HCT116 (cell line): ENCODE data around the gene PCSK2. TPM values are rescaled to one million over a fixed set of nuclear protein-coding genes. Genes with fewer than 3 reads are reported as not detected.

Source experiments
- ATAC-seq: fragments of 200-7000 bp; cut with Tn5 transposase; 2 replicates; pipeline ENCODE4 v1.9.1; 2020; ENCODE audit warnings: mild to moderate bottlenecking, moderate library complexity
- BruUV-seq: library from RNA; stranded (reverse); fragments of 400-500 nt; replicated peaks from 2 replicates; lab custom pipeline; 2021; lab: Mats Ljungman, UMichigan
- CTCF ChIA-PET: fragments of 300-600 bp; sonication (Branson Sonifier 250); formaldehyde crosslinking; loops from one replicate; lab custom pipeline; 2021; ENCODE audit warnings: antibody characterized with exemption; lab: Charles Lee
- POLR2A ChIA-PET: fragments of 300-600, 350-600 bp; sonication (Branson Sonifier 250); formaldehyde crosslinking; loops from one replicate; lab custom pipeline; 2021; ENCODE audit warnings: antibody characterized with exemption; lab: Charles Lee
- RAD21 ChIA-PET, 2 experiments: fragments of 300-600 bp; sonication (Branson Sonifier 250); formaldehyde crosslinking; loops; one replicate each; lab custom pipeline; 2023; ENCODE audit warnings: low total read pairs in 2 of 2; ENCODE audit not compliant: uncharacterized antibody in 2 of 2, unreplicated experiment in 2 of 2, low non-redundant PET in 1 of 2; lab: Charles Lee
- DNase-seq: peaks from one replicate; pipeline ENCODE4 v3.0.0-alpha.2; 2010; ENCODE audit warnings: low read depth, low spot score
- H2AFZ ChIP-seq: fragments of 200-600 bp; shearing (Covaris generic), sonication (generic); 2 replicates; pipeline ENCODE4 v1.6.1; 2017; ENCODE audit warnings: low read depth, mixed run types, mixed read lengths, antibody characterized with exemption, low read length; ENCODE audit not compliant: poor library complexity, severe bottlenecking
- H3K27ac ChIP-seq: 2 replicates; pipeline ENCODE4 v1.5.1; 2012; ENCODE audit warnings: low read depth, low read length
- H3K27me3 ChIP-seq: fragments of 200-600 bp; sonication (generic); 2 replicates; pipeline ENCODE4 v1.6.1; 2016; ENCODE audit warnings: mixed run types, low read length, mixed read lengths; ENCODE audit not compliant: insufficient read depth
- H3K36me3 ChIP-seq, 2 experiments: fragments of 200-500 bp in 1 of 2; fragments of 200-600 bp in 1 of 2; sonication (Bioruptor generic) in 1 of 2; sonication (generic) in 1 of 2; 2 replicates each; pipeline versions ENCODE4 v1.5.1 to v1.6.1; 2014 to 2016; ENCODE audit warnings: low read length in 2 of 2, inconsistent platforms in 1 of 2, mixed read lengths in 1 of 2, mixed run types in 1 of 2; ENCODE audit not compliant: insufficient read depth in 2 of 2, control insufficient read depth in 1 of 2
- H3K4me1 ChIP-seq, 2 experiments: fragments of 200-600 bp in 1 of 2; sonication (generic) in 1 of 2; 2 replicates each; pipeline versions ENCODE4 v1.5.1 to v1.6.1; 2012 to 2017; ENCODE audit warnings: low read length in 2 of 2, inconsistent platforms in 1 of 2, mild to moderate bottlenecking in 1 of 2, mixed read lengths in 1 of 2, mixed run types in 1 of 2, moderate library complexity in 1 of 2; ENCODE audit not compliant: insufficient read depth in 2 of 2, control insufficient read depth in 1 of 2
- H3K4me2 ChIP-seq: fragments of 200-600 bp; sonication (generic); 2 replicates; pipeline ENCODE4 v1.6.1; 2017; ENCODE audit warnings: mixed run types, low read length, mixed read lengths
- H3K4me3 ChIP-seq, 2 experiments: fragments of 200-600 bp in 1 of 2; sonication (generic) in 1 of 2; replicated peaks in 1 of 2; 2 replicates each; pipeline ENCODE4 v1.5.1; 2011 to 2016; ENCODE audit warnings: low read length in 2 of 2, control low read depth in 1 of 2, low read depth in 1 of 2, mild to moderate bottlenecking in 1 of 2, mixed read lengths in 1 of 2, mixed run types in 1 of 2
- H3K79me2 ChIP-seq: fragments of 200-600 bp; sonication (generic); 2 replicates; pipeline ENCODE4 v1.6.1; 2017; ENCODE audit warnings: mild to moderate bottlenecking, mixed run types, low read length, moderate library complexity, mixed read lengths; ENCODE audit not compliant: insufficient read depth
- H3K9ac ChIP-seq: fragments of 200-600 bp; sonication (generic); 2 replicates; pipeline ENCODE4 v1.6.1; 2016; ENCODE audit warnings: low read length, mixed read lengths
- H3K9me2 ChIP-seq: fragments of 200-600 bp; sonication (generic), shearing (Covaris generic); 2 replicates; pipeline ENCODE4 v1.6.1; 2017; ENCODE audit warnings: mixed run types, mild to moderate bottlenecking, moderate library complexity; ENCODE audit not compliant: insufficient read depth
- H3K9me3 ChIP-seq, 2 experiments: fragments of 200-500 bp in 1 of 2; fragments of 200-600 bp in 1 of 2; sonication (Bioruptor generic) in 1 of 2; sonication (generic) in 1 of 2; 2 replicates each; pipeline ENCODE4 v1.6.1; 2014 to 2017; ENCODE audit warnings: low read length in 2 of 2, mixed read lengths in 2 of 2, inconsistent platforms in 1 of 2, low read depth in 1 of 2, mild to moderate bottlenecking in 1 of 2, mixed run types in 1 of 2, moderate library complexity in 1 of 2; ENCODE audit not compliant: control insufficient read depth in 1 of 2, insufficient read depth in 1 of 2
- H4K20me1 ChIP-seq: fragments of 200-600 bp; sonication (generic), shearing (Covaris generic); 2 replicates; pipeline ENCODE4 v1.6.1; 2017; ENCODE audit warnings: mixed run types, mild to moderate bottlenecking, moderate library complexity; ENCODE audit not compliant: insufficient read depth
- ATF3 ChIP-seq: IDR thresholded peaks from 2 replicates; pipeline ENCODE4 v1.6.1; 2012
- CBX3 ChIP-seq: IDR thresholded peaks from 2 replicates; pipeline ENCODE4 v1.6.1; 2012; ENCODE audit warnings: low read depth
- CEBPB ChIP-seq: IDR thresholded peaks from 2 replicates; pipeline ENCODE4 v1.6.1; 2012; ENCODE audit warnings: low read depth
- CTCF ChIP-seq, 3 experiments: fragments of 200-600 bp in 1 of 3; sonication (generic) in 1 of 3; IDR thresholded peaks in 2 of 3; conservative IDR thresholded peaks in 1 of 3; 2 replicates each; pipeline ENCODE4 v1.5.1; 2012 to 2017; ENCODE audit warnings: low read depth in 2 of 3, low read length in 2 of 3, antibody characterized with exemption in 1 of 3, borderline replicate concordance in 1 of 3, control low read depth in 1 of 3, mild to moderate bottlenecking in 1 of 3, mixed read lengths in 1 of 3, mixed run types in 1 of 3, moderate library complexity in 1 of 3; ENCODE audit not compliant: insufficient read depth in 1 of 3
- EGR1 ChIP-seq: IDR thresholded peaks from 2 replicates; pipeline ENCODE4 v1.6.1; 2012; ENCODE audit warnings: low read depth
- ELF1 ChIP-seq: IDR thresholded peaks from 2 replicates; pipeline ENCODE4 v1.6.1; 2012; ENCODE audit warnings: low read depth, borderline replicate concordance
- EZH2 ChIP-seq: fragments of 200-600 bp; sonication (generic); IDR thresholded peaks from 2 replicates; pipeline ENCODE4 v1.6.1; 2017; ENCODE audit warnings: antibody characterized with exemption, mixed run types
- EZH2phosphoT487 ChIP-seq: fragments of 200-600 bp; IDR thresholded peaks from 2 replicates; pipeline ENCODE4 v1.6.1; 2018; ENCODE audit warnings: antibody characterized with exemption, borderline replicate concordance
- FOSL1 ChIP-seq: IDR thresholded peaks from 2 replicates; pipeline ENCODE4 v1.6.1; 2012; ENCODE audit warnings: low read depth
- JUND ChIP-seq: IDR thresholded peaks from 2 replicates; pipeline ENCODE4 v1.6.1; 2012
- MAX ChIP-seq: IDR thresholded peaks from 2 replicates; pipeline ENCODE4 v1.6.1; 2012
- POLR2A ChIP-seq: IDR thresholded peaks from 2 replicates; pipeline ENCODE4 v1.7.0; 2011; ENCODE audit warnings: borderline replicate concordance; ENCODE audit not compliant: insufficient read depth, insufficient read length; ENCODE audit errors: extremely low read depth
- POLR2AphosphoS5 ChIP-seq: IDR thresholded peaks from 2 replicates; pipeline ENCODE4 v1.6.1; 2011; ENCODE audit warnings: mild to moderate bottlenecking, low read depth, low read length, moderate library complexity
- RAD21 ChIP-seq: IDR thresholded peaks from 2 replicates; pipeline ENCODE4 v1.6.1; 2012; ENCODE audit warnings: low read depth, mild to moderate bottlenecking
- SIN3A ChIP-seq: IDR thresholded peaks from 2 replicates; pipeline ENCODE4 v1.6.1; 2012; ENCODE audit warnings: low read depth
- SP1 ChIP-seq: IDR thresholded peaks from 2 replicates; pipeline ENCODE4 v1.6.1; 2012; ENCODE audit warnings: low read depth
- SRF ChIP-seq: IDR thresholded peaks from 2 replicates; pipeline ENCODE4 v1.6.1; 2012; ENCODE audit warnings: low read depth
- TCF7L2 ChIP-seq: IDR thresholded peaks from 2 replicates; pipeline ENCODE4 v1.7.0; 2011; ENCODE audit warnings: borderline replicate concordance, inconsistent platforms; ENCODE audit not compliant: insufficient read depth, insufficient read length; ENCODE audit errors: extremely low read depth
- YY1 ChIP-seq: IDR thresholded peaks from 2 replicates; pipeline ENCODE4 v1.6.1; 2011; ENCODE audit warnings: low read length, low read depth, moderate library complexity, mild to moderate bottlenecking; ENCODE audit not compliant: insufficient replicate concordance; ENCODE audit errors: extremely low read depth
- ZFX ChIP-seq: fragments of 450-650 bp; IDR thresholded peaks from 2 replicates; pipeline ENCODE4 v1.6.1; 2017
- ZNF274 ChIP-seq: fragments of 200-500 bp; sonication (Bioruptor generic); IDR thresholded peaks from 2 replicates; pipeline ENCODE4 v1.6.1; 2014; ENCODE audit warnings: mild to moderate bottlenecking, low read depth, low read length, inconsistent platforms
- intact Hi-C: fragments of 100-400 bp; cut with micrococcal nuclease; formaldehyde crosslinking; loops from 2 replicates; pipeline ENCODE4 v1.10.0; 2022
- total RNA-seq: library from RNA; stranded (reverse); gene quantifications from one replicate; pipeline ENCODE4 v1.2.1, GENCODE V29; 2021; ENCODE audit not compliant: unreplicated experiment

PCSK2 gene
- total RNA-seq, 1 experiment from 2014 or later = not detected

- Histone ChIP-seq H3K4me1 (no peaks in the 10 kb centered on the region), H3K4me2 (no peak overlapping the region), H2AFZ (no peak overlapping the region), H3K27ac (no peak overlapping the region), H3K79me2 (no peaks in the 10 kb centered on the region), H3K4me3 (no peak overlapping the region), H3K36me3 (no peaks in the 10 kb centered on the region), H4K20me1 (no peaks in the 10 kb centered on the region), H3K9ac (no peak overlapping the region), H3K27me3 (peaks cover 31% of the 10 kb centered on the region), H3K9me2 (no peaks in the 10 kb centered on the region), H3K9me3 (no peaks in the 10 kb centered on the region)
- ChIA-PET CTCF (no interaction called here), POLR2A (no interaction called here), RAD21 (no interaction called here)
- TF ChIP-seq YY1 (no peak), POLR2A (no peak), MAX (no peak), ATF3 (no peak), JUND (no peak), EZH2 (no peak), ZFX (no peak), CBX3 (no peak), SIN3A (no peak)
- BruUV-seq = no TSS peak
- DNase-seq = no peak
- intact Hi-C loops = no loop called here
- ATAC-seq = no peak
These were observed 112.2 kb downstream of the PCSK2 start for GRCh38 chr20:17339000-17339399.

- H3K27me3 ChIP-seq = peaks cover 47% of the 10 kb centered on the region
- no peaks in the 10 kb centered on the region for H3K9me3 ChIP-seq
- ChIA-PET CTCF (no interaction called here), RAD21 (no interaction called here), POLR2A (no interaction called here)
- no peak for TF ChIP-seq CTCF (IDR thresholded peaks at IDR 0.05 in 2 of 3, conservative IDR thresholded peaks at IDR 0.05 in 1 of 3; ENCODE audit: borderline replicate concordance in 1 of 3, insufficient read depth in 1 of 3, low read depth in 2 of 3, low read length in 2 of 3)
- TF ChIP-seq ZNF274 = no peak
- TF ChIP-seq EZH2phosphoT487 = no peak
- TF ChIP-seq EGR1 = no peak
- TF ChIP-seq ELF1 = no peak
- TF ChIP-seq POLR2A = no peak
- TF ChIP-seq RAD21 = no peak
- no peak for TF ChIP-seq YY1
- no peak for TF ChIP-seq ZFX
- TF ChIP-seq SP1 = no peak
- TF ChIP-seq EZH2 = no peak
- TF ChIP-seq SRF = no peak
- no peak for TF ChIP-seq TCF7L2
- no peak for TF ChIP-seq FOSL1
- TF ChIP-seq CEBPB = no peak
- TF ChIP-seq CBX3 = no peak
- no peak for TF ChIP-seq JUND
- no peak for TF ChIP-seq POLR2AphosphoS5
- no peak for TF ChIP-seq SIN3A
- H3K36me3 ChIP-seq = no peaks in the 10 kb centered on the region
- no peaks in the 10 kb centered on the region for H3K79me2 ChIP-seq
- H3K9ac ChIP-seq = no peak overlapping the region
- no peaks in the 10 kb centered on the region for H4K20me1 ChIP-seq
- no peak for DNase-seq
- BruUV-seq = no TSS peak
- intact Hi-C loops = no loop called here
- H3K4me2 ChIP-seq = no peak overlapping the region
- no peak overlapping the region for H2AFZ ChIP-seq
- ATAC-seq = no peak
- no peak overlapping the region for H3K27ac ChIP-seq
- H3K4me1 ChIP-seq = no peaks in the 10 kb centered on the region
- no peak overlapping the region for H3K4me3 ChIP-seq
- no peaks in the 10 kb centered on the region for H3K9me2 ChIP-seq
These were observed 116.3 kb downstream of the PCSK2 start for GRCh38 chr20:17343091-17343490.
